ENCODE data around the gene MRPS22. TPM values are rescaled to one million over a fixed set of nuclear protein-coding genes. Genes with fewer than 3 reads are reported as not detected.

MRPS22 gene
- total and polyA plus RNA-seq, 2 donors (not counting 3 experiments of a cell fraction or from before 2014, with no cell fraction given): 33.8 to 45.6 TPM

DNA sequence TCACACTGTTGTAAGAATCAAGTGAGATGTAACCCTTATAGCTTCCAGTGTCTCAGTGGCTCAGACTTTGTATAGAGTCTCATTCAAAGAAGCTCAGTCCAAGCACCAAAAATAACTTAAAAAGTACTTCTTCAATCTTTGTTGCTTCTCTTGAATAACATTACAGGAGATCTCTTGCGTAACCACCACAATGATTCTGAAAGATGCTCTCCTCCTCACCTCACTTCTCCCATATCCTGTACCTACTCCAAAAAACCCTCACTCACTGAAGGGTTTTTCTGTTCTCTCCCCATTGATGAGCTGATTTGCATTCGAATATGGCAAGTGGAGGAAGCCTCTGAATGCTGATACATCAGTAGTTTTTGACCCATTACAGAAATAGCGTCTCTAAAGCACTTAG, 39.4 kb upstream of the MRPS22 start:
- H2AFZ ChIP-seq (ENCODE audit: low read depth, low read length): no peak overlapping the region
- no peaks in the 10 kb centered on the region for H3K79me2 ChIP-seq (ENCODE audit: control insufficient read depth, insufficient read depth, low read length)
- BruUV-seq (replicated peaks): no TSS peak
- no peaks in the 10 kb centered on the region for H3K27me3 ChIP-seq (ENCODE audit: control insufficient read depth in 2 of 2, insufficient read depth in 2 of 2, low read length in 2 of 2)
- no peak for TF ChIP-seq EZH2 (IDR thresholded peaks at IDR 0.05; ENCODE audit: borderline replicate concordance, low read depth, low read length, severe bottlenecking)
- TF ChIP-seq FOS (IDR thresholded peaks at IDR 0.05; ENCODE audit: borderline replicate concordance, insufficient read depth, low read length): no peak
- TF ChIP-seq MYC (IDR thresholded peaks at IDR 0.05; ENCODE audit: low read depth, low read length): no peak
- TF ChIP-seq POLR2AphosphoS5 (IDR thresholded peaks at IDR 0.05; ENCODE audit: insufficient read depth, low read depth, low read length): no peak
- no peak for TF ChIP-seq JUN (IDR thresholded peaks at IDR 0.05; ENCODE audit: borderline replicate concordance, insufficient read depth, insufficient read length, low read depth)
- TF ChIP-seq POLR2A (IDR thresholded peaks at IDR 0.05; ENCODE audit: low read depth, low read length): no peak
- no peak for TF ChIP-seq GATA2 (IDR thresholded peaks at IDR 0.05; ENCODE audit: insufficient read depth, insufficient read length, low read depth, low read length)
- no peak for FAIRE-seq
- H3K9me3 ChIP-seq (replicated peaks; ENCODE audit: control insufficient read depth, insufficient read depth, low read length): no peaks in the 10 kb centered on the region
- no peaks in the 10 kb centered on the region for H4K20me1 ChIP-seq (replicated peaks; ENCODE audit: control insufficient read depth, extremely low read depth, insufficient read depth, low read length)
- dilution Hi-C loops (cut with MboI; ENCODE audit: extremely low pct_ligation_motif_present, low sequenced_read_pairs): no loop called here
- ChIA-PET POLR2A (no interaction called here), CTCF (no interaction called here)
- no peaks in the 10 kb centered on the region for H3K4me1 ChIP-seq (ENCODE audit: control insufficient read depth, extremely low read depth, insufficient read depth, low read length)
- no peaks in the 10 kb centered on the region for H3K9me1 ChIP-seq (replicated peaks; ENCODE audit: control insufficient read depth, extremely low read depth, insufficient read depth, low read length)
- no peak overlapping the region for H3K9ac ChIP-seq (replicated peaks; ENCODE audit: extremely low read depth, insufficient read depth, low read length)
- no peak overlapping the region for H3K4me3 ChIP-seq (replicated peaks in 1 of 3; ENCODE audit: insufficient read depth in 1 of 3, low read depth in 1 of 3, low read length in 3 of 3)
- no peak overlapping the region for H3K4me2 ChIP-seq (ENCODE audit: insufficient read depth, low read length)
- H3K36me3 ChIP-seq (ENCODE audit: control insufficient read depth in 2 of 2, extremely low read depth in 1 of 2, insufficient read depth in 2 of 2, low read length in 2 of 2): no peaks in the 10 kb centered on the region
- no peak overlapping the region for H3K27ac ChIP-seq (ENCODE audit: insufficient read depth, low read depth, low read length)
- DNase-seq (ENCODE audit: low read depth, low spot score): no peak
- intact Hi-C loops (cut with micrococcal nuclease): no loop called here

DNA sequence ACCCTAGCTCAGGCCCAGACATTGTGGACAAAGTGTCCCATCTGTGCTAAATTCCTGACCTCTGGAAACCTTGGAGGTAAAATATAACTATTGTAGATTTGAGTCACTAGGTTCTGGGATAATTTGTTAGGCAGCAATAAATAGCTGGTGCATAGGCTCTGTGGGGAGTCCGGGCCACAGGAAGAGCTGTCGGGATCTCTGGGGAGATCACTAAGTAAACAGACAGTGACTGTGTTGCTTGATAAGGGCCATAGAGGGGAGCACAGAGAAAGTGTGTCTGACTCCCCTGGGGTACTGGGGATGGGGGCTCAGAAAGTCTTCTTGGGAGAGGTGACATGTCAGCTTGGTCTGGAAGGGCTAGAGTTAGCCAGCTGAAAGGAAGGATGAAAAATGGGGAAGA, 37.7 kb upstream of the MRPS22 start:
- intact Hi-C loops (cut with micrococcal nuclease): no loop called here

More for the DNA sequence above, 37.7 kb upstream of the MRPS22 start:
- DNase-seq (ENCODE audit: low read depth, low spot score): no peak
- H3K4me1 ChIP-seq (ENCODE audit: control insufficient read depth, extremely low read depth, insufficient read depth, low read length): no peaks in the 10 kb centered on the region
- H3K9me1 ChIP-seq (replicated peaks; ENCODE audit: control insufficient read depth, extremely low read depth, insufficient read depth, low read length): no peaks in the 10 kb centered on the region
- CTCF ChIA-PET: interaction anchor here (1.0 kb wide), 1 partner anchor 194 kb away, joined by 3 read pairs; no protein-coding TSS in a partner anchor
- no peak for FAIRE-seq
- BruUV-seq (replicated peaks): no TSS peak
- TF ChIP-seq MYC (IDR thresholded peaks at IDR 0.05; ENCODE audit: low read depth, low read length) (no peak), GATA2 (IDR thresholded peaks at IDR 0.05; ENCODE audit: insufficient read depth, insufficient read length, low read depth, low read length) (no peak), FOS (IDR thresholded peaks at IDR 0.05; ENCODE audit: borderline replicate concordance, insufficient read depth, low read length) (no peak), CTCF (IDR thresholded peaks at IDR 0.05; ENCODE audit: extremely low read depth in 1 of 2, insufficient read depth in 1 of 2, low read depth in 1 of 2, low read length in 2 of 2) (no peak), POLR2AphosphoS5 (IDR thresholded peaks at IDR 0.05; ENCODE audit: insufficient read depth, low read depth, low read length) (no peak), JUN (IDR thresholded peaks at IDR 0.05; ENCODE audit: borderline replicate concordance, insufficient read depth, insufficient read length, low read depth) (no peak), MAX (IDR thresholded peaks at IDR 0.05; ENCODE audit: insufficient read depth, insufficient read length) (no peak), EZH2 (IDR thresholded peaks at IDR 0.05; ENCODE audit: borderline replicate concordance, low read depth, low read length, severe bottlenecking) (no peak), POLR2A (IDR thresholded peaks at IDR 0.05; ENCODE audit: low read depth, low read length) (no peak)
- no peaks in the 10 kb centered on the region for H4K20me1 ChIP-seq (replicated peaks; ENCODE audit: control insufficient read depth, extremely low read depth, insufficient read depth, low read length)
- H3K9ac ChIP-seq (replicated peaks; ENCODE audit: extremely low read depth, insufficient read depth, low read length): no peak overlapping the region
- no peaks in the 10 kb centered on the region for H3K36me3 ChIP-seq (ENCODE audit: control insufficient read depth in 2 of 2, extremely low read depth in 1 of 2, insufficient read depth in 2 of 2, low read length in 2 of 2)
- H2AFZ ChIP-seq (ENCODE audit: low read depth, low read length): no peak overlapping the region
- POLR2A ChIA-PET: no interaction called here
- no peaks in the 10 kb centered on the region for H3K27me3 ChIP-seq (ENCODE audit: control insufficient read depth in 2 of 2, insufficient read depth in 2 of 2, low read length in 2 of 2)
- dilution Hi-C loops (cut with MboI; ENCODE audit: extremely low pct_ligation_motif_present, low sequenced_read_pairs): no loop called here
- no peaks in the 10 kb centered on the region for H3K9me3 ChIP-seq (replicated peaks; ENCODE audit: control insufficient read depth, insufficient read depth, low read length)
- no peaks in the 10 kb centered on the region for H3K79me2 ChIP-seq (ENCODE audit: control insufficient read depth, insufficient read depth, low read length)
- H3K27ac ChIP-seq (ENCODE audit: insufficient read depth, low read depth, low read length): no peak overlapping the region
- no peak overlapping the region for H3K4me3 ChIP-seq (replicated peaks in 1 of 3; ENCODE audit: insufficient read depth in 1 of 3, low read depth in 1 of 3, low read length in 3 of 3)
- no peak overlapping the region for H3K4me2 ChIP-seq (ENCODE audit: insufficient read depth, low read length)

Measured in endothelial cell of umbilical vein (primary cell).